Neutrophil (primary cell): Measurements from ENCODE around the gene AMELX.

Experiments used
- H3K27ac ChIP-seq: fragments of 200-600 bp; sonication (generic); 2 replicates; pipeline ENCODE4 v1.5.1; 2016; ENCODE audit warnings: mild to moderate bottlenecking, moderate library complexity
- H3K27me3 ChIP-seq: fragments of 200-600 bp; sonication (generic); 2 replicates; pipeline ENCODE4 v1.6.0; 2016; ENCODE audit warnings: mild to moderate bottlenecking
- H3K36me3 ChIP-seq: fragments of 200-600 bp; sonication (generic); 2 replicates; pipeline ENCODE4 v1.5.1; 2017
- H3K4me1 ChIP-seq, 2 experiments: fragments of 200-600 bp in 1 of 2; sonication (generic) in 1 of 2; 1 replicate in 1 of 2; 2 replicates in 1 of 2; pipeline versions ENCODE4 v1.5.1 to v1.6.1; 2013 to 2016; ENCODE audit warnings: low read depth in 1 of 2, low read length in 1 of 2, mild to moderate bottlenecking in 1 of 2, moderate library complexity in 1 of 2; ENCODE audit not compliant: control insufficient read depth in 1 of 2, insufficient read depth in 1 of 2
- H3K4me3 ChIP-seq, 2 experiments: fragments of 200-600 bp in 1 of 2; sonication (generic) in 1 of 2; 1 replicate in 1 of 2; 2 replicates in 1 of 2; pipeline ENCODE4 v1.5.1; 2013 to 2016; ENCODE audit warnings: low read depth in 1 of 2, low read length in 1 of 2, mild to moderate bottlenecking in 1 of 2, moderate library complexity in 1 of 2
- H3K9me3 ChIP-seq: fragments of 200-600 bp; sonication (generic); 2 replicates; pipeline ENCODE4 v1.5.1; 2016
- CTCF ChIP-seq: fragments of 200-600 bp; sonication (generic); IDR thresholded peaks from 2 replicates; pipeline ENCODE4 v1.5.1; 2016; ENCODE audit warnings: antibody characterized with exemption

The AMELX gene

DNA sequence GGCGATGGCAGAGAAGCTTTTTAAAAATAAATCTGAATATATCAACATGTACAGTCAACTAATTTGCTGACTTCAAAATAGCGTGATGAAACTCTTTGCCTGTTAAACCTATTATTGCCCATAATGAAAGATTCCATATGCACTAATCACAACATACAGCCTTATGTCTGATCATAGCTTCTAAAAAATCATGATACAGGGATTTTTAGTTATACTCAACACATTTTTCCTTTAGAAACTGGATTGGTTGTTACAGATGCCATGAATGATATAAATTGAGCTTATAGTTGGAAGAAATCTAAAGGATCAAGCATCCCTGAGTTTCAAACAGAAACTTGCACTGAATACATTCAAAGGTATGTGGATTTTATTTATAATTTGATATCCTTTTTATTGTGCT lies at the start of gene AMELX:
TSS of gene AMELX (plus strand) at position 301 of the 400 bp plus-strand sequence. CDS start 1,376 bp downstream, outside the sequence.
- no peaks in the 10 kb centered on the region for H3K4me1 ChIP-seq
- H3K27me3 ChIP-seq, result no peaks in the 10 kb centered on the region
- H3K36me3 ChIP-seq, result no peaks in the 10 kb centered on the region
- H3K4me3 ChIP-seq, result no peak within 1 kb of the TSS
- no peak for TF ChIP-seq CTCF
- no peaks in the 10 kb centered on the region for H3K9me3 ChIP-seq
- H3K27ac ChIP-seq, result no peak within 1 kb of the TSS

DNA sequence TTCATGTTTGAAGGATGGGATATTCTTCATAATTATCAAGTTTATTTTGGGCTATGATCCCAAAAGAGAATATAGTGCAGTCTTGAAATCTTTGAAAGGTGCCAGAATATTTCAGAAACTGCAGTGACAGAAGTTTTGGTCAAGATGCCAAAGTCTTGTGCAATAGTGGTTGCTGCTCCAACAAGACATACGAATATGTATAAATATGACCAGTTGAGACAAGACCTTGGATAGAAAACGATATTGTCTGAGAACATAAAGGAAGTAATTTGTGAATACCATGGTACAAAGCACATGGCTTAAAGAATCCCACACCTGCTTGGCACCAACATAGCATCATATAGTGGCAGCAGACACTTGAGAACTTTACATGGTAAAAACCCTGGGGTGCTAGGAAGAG lies 48.6 kb upstream of the AMELX start:
- H3K9me3 ChIP-seq, result no peaks in the 10 kb centered on the region
- H3K27me3 ChIP-seq, result no peaks in the 10 kb centered on the region
- no peak overlapping the region for H3K27ac ChIP-seq
- no peak overlapping the region for H3K4me3 ChIP-seq
- H3K36me3 ChIP-seq, result no peaks in the 10 kb centered on the region
- TF ChIP-seq CTCF, result no peak
- H3K4me1 ChIP-seq, result no peaks in the 10 kb centered on the region

- Histone ChIP-seq H3K36me3 (no peaks in the 10 kb centered on the region), H3K27me3 (no peaks in the 10 kb centered on the region), H3K9me3 (no peaks in the 10 kb centered on the region), H3K4me3 (no peak overlapping the region), H3K27ac (no peak overlapping the region), H3K4me1 (no peaks in the 10 kb centered on the region)
- TF ChIP-seq CTCF, result no peak
Observed at GRCh38 chrX:11254417-11255109, 38.6 kb upstream of the AMELX start.

- H3K36me3 ChIP-seq, result no peaks in the 10 kb centered on the region
- no peak overlapping the region for H3K27ac ChIP-seq
- H3K4me3 ChIP-seq, result no peak overlapping the region
Observed at GRCh38 chrX:11257290-11257689, 35.9 kb upstream of the AMELX start.

GRCh38 chrX:11257711-11258110 lies 35.5 kb upstream of the AMELX start:
- TF ChIP-seq CTCF, result no peak
- no peak overlapping the region for H3K27ac ChIP-seq
- H3K4me3 ChIP-seq, result no peak overlapping the region
- H3K36me3 ChIP-seq, result no peaks in the 10 kb centered on the region
- no peaks in the 10 kb centered on the region for H3K27me3 ChIP-seq
- no peaks in the 10 kb centered on the region for H3K4me1 ChIP-seq
- H3K9me3 ChIP-seq, result no peaks in the 10 kb centered on the region

More at GRCh38 chrX:11257290-11257689, 35.9 kb upstream of the AMELX start:
- Histone ChIP-seq H3K4me1 (no peaks in the 10 kb centered on the region), H3K27me3 (no peaks in the 10 kb centered on the region), H3K9me3 (no peaks in the 10 kb centered on the region)
- TF ChIP-seq CTCF, result no peak
